Activated T-cell treated with anti-CD3 and anti-CD28 coated beads, Interleukin-2, amount 50 U/mL, for 1 hour (primary cell): ENCODE results near the gene KLHL8.

Experiments
- DNase-seq: peaks from one replicate; pipeline ENCODE4 v3.0.0-alpha.2; 2020

The KLHL8 gene

DNA sequence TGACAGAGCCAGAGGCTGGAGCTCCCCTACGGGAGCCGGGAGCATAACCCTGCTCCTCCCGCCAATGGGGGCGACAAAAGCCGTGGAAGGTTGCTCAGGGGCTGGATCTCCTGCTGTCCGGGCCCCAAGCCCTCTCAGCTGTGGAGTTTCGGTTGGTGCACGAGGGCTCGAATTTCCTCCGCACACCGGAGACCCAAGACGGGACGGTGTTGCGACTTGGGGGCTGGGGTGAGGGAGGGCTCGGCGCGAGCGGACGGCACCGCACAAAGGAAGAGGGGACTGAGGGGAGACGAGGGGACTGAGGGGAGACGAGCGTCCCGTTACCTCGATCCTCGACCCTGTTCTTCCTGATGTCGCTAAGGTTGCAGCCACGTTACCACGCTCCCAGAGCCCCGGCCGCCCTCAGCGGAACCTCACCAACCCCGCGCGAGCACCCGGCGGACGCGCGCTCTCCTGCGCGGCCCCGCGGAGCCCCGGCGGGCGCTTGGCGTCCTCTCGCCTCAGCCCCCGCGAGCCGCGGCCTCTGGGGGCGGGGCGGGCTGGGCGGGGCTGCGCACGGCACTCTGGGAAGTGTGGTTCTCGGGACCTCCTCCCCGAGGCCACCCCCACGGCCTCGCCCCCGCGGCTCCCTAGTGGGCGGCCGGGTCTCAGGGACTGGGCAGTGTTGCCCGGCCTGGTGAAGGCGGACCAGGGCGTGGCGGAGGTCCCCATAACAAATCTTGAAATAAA is at the start of gene KLHL8:
Gene KLHL8, minus strand, starts transcription at position 525 of the 729 bp plus-strand sequence. CDS start 25,079 bp downstream, outside the sequence.
- peak; percentile 91 for DNase-seq

DNA sequence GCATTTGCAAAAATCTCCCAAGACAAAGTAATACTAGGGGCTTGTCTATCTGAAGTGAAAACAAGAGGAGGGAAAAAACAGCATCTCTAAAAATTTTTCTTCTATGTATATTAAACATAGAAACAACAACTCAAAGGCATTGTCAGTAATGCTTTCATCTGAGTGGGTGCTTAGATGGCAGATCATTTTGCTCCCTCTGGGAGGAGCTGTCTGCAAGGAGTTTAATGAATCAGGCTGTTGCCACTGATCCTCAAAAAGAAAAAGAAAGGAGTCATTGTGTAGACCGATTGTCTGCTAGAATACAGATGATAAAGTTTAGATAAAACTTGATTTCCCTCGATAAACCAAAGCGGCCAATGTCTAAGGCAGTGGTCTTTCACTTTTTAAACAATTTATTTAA is 49.7 kb upstream of the KLHL8 start:
- DNase-seq = no peak

DNA sequence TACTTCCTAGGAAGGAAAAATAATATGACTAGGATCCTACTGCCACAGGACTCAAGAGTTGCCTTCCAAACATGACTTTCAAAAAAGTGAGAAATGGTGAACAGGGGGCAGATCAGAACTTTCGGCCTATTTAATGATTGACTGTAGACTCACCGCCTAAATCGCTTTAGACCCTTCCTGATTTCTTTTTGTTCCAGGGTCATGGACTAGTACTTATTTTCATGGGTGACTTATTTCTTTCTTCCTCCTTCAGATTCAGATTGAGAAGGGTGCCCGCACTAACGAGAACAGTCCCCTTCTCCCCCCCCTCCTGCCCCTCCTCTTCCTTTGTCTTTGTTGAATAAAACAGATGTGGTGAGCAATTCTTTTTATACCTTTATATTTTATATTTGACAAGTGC is 48.0 kb upstream of the KLHL8 start:
- no peak for DNase-seq

DNA sequence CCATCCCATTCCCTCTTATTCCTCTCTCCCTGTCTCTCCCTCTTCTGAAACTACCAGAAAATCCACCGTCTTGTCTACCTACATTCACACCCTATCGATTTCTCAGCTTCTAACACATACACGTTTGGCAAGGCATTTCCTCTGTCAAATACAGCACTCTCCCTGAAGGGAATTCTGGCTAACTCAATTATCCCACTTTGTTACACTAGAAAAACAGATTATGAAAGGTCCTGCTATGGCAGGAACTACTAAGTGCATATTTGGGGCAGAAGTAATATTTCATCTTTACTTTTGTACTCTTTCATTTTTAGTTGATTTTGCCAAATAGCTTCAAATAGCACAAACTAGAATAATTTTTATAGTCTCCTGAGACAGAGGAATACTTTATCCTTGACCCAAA is 46.6 kb upstream of the KLHL8 start:
- DNase-seq = no peak

DNA sequence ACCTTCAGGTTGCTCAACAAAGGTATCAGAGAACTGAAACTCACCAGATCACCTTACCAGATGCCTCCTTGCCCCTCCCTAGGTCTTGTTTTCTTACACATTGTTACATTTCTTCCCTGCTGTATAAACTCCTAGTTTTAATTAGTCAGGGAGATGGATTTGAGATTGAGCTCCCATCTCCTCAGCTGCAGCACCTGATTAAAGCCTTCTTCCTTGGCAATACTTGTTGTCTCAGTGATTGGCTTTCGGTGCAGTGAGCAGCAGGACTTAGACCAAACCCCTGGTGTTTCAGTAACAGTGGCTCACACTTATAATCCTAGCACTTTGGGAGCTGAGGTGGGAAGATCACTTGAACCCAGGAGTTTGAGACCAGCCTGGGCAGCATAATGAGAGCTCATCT is 42.5 kb upstream of the KLHL8 start:
- no peak for DNase-seq

DNA sequence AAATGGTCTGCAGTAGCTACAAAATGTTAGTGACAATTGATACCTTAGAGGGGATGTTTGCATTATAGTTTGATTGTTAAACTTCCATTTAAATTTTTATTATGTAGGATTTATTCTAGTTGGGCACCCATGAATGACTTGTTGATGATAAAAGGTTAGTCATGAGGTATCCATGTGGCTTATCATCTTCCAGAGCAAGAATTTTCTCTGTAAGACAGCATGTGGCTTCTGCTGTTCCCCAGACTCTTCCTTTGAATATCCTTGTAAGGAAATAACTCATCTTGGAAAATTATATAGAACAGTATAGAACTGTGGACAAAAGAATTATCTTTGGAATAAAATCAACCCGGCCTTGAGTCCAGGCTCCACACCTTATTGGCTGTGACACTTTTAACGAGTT is 40.1 kb upstream of the KLHL8 start:
- no peak for DNase-seq

DNA sequence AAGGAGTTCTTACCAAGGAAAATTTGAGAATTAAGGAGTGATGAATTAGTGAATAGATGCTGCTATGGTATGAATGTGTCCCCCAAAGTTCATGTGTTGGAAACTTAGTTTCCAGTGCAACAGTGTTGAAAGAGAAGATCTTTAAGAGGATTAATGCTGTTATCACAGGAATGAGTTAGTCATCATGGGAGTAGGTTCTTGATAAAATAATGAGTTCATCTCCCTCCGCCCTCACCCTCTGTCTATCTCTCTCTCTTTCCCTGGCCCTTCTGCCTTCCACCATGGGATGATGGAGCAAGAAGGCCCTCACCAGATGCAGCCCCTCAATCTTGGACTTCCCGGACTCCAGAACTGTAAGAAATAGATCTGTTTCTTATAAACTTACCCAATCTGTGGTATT is 38.3 kb upstream of the KLHL8 start:
- DNase-seq = no peak

DNA sequence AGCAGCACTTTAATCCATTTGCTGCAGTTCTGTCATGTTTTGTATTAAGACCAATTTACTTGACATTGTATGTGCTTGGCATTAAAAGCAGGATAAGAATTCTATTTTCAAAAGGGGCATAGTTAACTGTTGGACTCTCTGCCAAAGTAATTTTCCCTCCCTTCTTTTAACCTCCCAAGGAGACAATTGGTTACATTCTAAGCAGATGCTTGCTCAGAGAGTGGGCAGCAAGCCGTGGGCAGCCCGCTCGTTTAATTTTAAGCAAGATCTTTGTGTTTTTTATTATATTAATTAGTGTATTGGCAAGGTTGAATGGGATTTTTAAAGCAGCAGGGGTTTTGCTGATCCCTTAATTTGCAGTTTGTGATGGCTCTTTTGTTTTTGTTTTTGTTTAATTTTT is 37.1 kb upstream of the KLHL8 start:
- DNase-seq = no peak

DNA sequence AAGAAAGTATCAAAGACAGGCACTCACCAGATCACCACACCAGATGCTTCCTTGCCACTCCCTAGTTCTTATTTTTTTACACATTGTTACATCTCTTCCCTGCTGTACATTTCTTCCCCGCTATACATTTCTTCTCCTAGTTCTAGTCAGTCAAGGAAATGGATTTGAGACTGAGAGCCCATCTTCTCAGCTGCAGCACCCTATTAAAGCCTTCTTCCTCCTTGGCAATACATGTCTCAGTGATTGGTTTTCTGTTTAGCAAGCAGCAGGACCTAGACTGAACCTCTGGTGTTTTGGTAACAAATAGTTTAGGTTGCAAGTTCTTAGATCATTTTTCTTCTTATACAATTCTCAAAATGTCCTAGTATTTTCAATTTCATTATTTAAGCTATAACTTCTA is 35.3 kb upstream of the KLHL8 start:
- no peak for DNase-seq

DNA sequence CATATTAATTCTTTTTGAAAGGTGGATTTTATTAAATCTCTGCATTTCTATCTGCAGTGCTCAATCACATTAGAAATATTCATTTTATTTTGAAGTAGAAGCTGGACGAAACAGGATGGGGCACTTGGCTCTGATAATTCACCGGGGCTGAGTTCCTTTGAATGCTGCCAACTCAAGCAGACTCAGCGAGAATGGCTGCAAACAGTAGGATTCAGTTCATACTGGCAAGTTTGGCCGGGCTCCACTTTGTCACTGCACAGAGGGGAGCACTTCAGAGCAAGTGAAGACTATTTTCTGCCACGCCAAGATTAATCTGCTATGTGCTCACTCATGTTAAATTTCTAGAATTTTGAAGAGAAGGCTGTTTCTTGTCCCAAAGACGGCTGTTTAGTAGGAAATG is 30.7 kb upstream of the KLHL8 start:
- DNase-seq = no peak

DNA sequence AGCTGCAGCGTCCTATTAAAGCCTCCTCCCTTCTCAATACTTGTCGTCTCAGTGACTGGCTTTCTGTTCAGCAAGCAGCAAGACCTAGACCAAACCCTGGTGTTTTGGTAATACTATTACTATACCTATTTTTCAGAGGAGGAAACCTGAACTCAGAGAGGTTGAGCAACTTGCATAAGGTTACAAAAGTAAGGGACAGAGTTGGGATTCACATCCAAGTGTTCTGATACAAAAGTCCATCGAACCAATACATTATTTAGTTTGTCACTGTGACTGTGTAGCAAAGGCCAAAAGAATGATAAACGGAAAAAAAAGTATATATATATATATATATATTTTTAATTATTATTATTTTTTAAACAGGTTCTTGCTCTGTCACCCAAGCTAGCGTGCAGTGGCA is 29.9 kb upstream of the KLHL8 start:
- no peak for DNase-seq

DNA sequence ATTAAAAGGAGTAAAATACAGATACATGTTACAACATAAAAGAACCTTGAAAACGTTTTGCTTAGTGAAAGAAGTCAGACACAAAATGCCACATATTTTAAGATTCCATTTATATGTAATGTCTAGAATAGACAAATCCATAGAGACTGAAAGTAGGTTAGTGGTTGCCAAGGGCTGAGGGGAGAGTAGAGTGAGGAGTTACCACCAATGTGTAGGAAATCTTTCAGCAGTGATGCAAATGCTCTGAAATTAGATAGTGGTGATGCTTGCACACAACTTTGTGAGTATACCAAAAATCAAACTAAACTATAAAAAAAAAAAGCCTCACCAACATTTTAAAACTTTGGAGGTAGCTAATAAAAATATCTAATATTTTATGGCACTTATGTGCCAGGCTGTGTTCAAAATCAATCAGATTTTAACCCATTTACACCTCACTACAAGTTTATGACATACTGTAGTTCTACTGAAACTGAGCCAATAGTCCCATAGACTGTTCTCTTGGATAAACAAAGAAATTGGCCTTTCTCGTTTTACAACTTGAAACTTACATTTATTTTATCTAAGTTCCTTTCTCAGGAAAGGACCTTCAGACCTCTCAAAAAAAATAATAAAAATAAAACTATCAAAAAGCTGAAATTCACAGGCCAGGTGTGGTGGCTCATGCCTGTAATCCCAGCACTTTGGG is 29.1 kb upstream of the KLHL8 start:
- DNase-seq = no peak

DNA sequence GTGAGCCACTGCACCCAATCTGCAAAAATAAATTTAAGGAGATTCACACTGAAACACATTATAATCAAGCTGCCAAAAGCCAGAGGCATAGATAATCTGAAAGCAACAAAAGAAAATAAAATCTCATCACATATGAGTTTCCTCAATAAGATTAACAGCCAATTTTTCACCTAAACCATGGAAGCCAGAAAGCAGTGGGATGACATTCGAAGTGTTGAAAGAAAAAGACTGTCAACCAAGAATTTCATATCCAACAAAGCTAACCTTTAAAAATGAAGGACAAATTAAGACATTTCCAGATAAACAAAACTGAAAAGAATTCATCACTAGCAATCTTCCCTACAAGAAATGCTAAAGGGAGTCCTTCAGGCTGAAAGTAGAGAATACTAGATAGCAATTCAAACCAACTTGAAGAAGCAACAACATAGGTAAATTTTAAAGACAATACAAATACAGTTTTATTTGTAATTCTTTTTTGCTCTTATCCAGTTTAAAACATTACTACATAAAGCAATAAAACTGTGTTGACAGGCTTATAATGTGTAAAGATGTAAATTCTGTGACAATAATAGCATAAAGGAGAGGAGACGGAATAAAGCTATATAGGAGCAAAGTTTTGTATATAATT is 23.1 kb upstream of the KLHL8 start:
- no peak for DNase-seq

DNA sequence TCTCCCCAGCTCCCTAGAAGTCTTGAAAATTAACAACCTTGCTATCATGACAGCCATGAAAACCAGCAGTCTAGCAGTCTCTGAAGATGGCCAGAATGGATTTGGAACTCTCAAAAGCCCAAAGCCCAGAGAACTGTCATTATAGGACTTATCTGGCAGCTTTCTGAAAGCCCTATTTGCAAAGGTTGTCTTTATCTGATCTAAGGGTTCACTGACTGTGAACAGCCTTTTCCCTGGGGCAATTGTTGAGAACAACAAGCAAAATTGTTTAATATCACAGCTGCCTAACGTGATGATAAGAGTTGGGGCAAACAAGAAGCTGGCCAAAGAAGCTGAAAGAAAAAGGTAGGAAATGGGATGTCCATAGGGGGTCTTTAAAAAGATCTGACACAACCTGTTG is 20.9 kb upstream of the KLHL8 start:
- DNase-seq = no peak

DNA sequence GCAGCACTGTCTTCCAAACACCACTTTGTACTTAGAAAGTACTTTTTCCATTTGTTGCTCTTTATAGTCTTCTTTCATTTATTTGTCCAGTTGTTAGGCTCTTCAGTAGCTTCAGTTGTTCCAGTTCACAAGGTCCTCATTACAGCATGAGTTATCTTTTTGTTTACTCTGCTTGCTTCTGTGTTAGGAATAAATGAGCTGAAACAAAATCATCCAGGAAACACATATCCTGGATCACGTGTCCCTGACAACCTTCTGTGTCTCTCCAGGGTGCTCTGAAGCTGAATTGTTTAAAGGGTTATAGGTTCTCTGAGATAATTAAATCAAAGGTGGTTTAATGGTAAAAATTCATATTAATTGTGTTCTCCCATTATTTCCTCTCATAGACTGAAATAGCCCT is 19.9 kb upstream of the KLHL8 start:
- no peak for DNase-seq

DNA sequence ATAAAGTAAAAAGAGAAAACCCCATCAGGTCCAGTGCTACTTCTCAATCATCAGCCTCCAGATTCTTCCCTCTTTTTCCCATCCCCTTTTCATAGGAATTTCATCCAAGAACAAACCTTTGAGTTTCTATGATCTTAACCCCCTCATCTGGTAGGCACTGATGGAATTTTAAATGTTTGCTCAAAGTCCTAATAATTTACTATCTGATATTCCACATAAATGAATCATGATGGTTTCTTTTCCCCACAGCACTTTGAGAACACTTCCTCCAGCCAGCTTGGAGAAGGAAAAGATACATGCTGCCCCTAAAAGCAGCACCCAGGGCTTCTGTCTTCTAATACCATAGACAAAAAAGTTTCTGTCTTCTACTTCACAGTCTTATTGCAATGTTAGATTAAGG is 19.4 kb upstream of the KLHL8 start:
- no peak for DNase-seq

DNA sequence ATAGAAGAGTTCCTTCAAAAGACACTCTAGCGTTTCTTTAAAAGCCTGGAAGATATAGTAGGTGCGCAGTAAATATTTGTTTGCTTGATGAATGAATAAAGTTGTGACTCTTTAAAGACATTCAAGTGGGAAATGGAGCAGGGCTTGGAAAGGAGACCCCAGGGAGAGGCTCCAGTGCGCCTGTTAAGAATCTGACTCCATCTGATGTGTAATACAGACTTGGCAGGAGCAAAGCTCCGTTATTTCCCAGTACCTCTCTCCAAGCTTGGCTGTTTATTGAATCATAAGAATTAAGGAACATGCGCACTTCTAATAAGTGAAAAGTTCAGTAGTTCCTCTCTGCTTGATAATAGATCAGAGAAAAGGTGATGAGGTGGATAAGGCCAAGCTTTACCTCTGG is 18.8 kb upstream of the KLHL8 start:
- DNase-seq = no peak

DNA sequence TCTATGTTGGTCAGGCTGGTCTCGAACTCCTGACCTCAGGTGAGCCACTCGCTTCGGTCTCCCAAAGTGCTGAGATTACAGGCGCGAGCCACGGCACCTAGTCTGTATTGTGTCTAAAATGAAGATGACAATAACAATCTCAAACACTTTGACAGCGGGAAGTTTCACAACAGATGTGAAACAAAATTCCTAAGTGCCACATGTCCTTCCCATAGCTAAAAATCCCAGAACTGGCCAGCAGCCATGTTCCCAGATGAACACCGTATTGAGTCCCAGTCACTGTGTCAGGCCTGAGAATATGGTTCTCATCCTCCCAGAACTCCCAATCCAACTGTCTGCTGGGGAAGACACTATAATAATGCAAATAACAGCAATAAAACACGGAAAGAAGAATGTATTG is 16.4 kb upstream of the KLHL8 start:
- DNase-seq = no peak

DNA sequence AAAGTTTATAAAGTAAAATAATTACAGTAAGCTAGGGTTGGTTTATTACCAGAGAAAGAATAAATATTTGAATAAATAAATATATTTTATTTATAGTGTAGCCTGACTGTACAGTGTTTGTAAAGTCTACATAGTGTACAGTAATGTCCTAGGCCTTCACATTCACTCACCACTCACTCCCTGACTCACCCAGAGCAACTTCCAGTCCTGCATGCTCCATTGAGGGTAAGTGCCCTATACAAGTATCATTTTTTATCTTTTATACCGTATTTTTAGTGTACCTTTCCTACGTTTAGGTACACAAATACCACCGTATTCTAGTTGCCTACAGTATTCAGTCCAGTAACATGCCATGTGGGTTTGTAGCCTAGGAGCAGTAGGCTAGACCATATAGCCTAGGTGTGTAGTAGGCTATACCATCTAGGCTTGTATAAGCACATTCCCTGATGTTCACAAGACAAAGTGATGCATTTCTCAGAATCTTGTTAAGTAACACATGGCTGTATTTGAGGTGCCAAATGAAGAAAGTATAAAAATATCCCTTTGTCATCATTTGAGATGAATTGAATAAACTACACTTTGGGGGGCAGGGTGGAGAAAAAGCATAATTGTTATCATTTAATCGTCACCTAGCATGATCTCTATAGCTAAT is 14.7 kb upstream of the KLHL8 start:
- no peak for DNase-seq

DNA sequence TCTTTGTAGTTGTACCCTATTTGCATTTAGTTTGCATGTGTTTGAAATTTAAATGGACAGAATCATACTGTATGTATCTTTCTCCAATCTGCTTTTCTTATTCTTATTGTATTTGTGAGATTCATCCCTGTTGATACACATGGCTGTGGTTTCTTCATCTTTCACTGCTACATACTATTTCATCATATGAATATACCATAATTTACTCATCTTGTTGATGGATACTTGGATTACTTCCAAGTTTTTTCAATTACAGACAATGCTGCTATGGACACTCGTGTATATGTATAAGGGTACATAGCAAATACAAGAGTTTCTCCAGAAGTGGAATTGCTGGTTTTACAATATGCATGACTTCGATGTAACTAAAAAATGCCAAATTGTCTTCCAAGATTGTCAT is 11.8 kb upstream of the KLHL8 start:
- DNase-seq = no peak

DNA sequence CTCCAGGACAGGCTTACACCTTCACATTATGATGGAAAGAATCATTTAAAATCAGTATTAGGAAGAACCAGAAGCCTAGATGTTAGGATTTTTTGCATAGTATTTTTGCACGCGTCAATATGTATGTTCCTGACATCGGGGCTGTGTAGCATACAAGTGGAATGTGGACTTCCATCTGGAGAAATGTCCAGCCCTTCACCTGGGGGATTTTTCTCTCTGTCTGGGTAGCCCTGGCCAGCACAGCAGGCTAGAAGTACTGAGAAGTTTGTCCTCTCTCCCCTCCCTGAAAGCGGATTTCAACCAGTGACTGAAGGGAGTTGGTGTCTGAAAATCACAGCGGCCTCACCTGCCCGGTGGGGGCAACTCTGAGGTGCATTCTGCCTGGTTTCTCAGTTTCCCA is 10.4 kb upstream of the KLHL8 start:
- DNase-seq = no peak

DNA sequence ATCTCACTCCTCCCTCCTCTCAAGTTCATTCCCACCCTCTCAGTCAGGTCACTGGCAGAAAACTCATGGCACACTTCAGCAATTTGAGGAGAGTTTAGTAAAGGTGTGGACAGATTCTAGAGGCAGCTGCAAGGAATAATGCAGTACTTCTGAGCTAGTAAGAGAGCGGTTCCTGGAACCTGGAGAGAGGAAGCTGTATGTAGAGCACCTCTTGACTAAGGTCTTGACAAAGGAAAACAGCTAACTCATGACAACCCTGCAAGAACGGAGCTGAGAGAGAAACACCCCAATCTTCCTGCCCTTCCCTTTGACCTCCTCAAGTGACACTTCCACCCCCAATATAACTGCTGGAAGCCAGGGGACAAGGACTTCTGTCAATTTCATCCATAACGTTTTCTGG is 9.6 kb upstream of the KLHL8 start:
- no peak for DNase-seq

DNA sequence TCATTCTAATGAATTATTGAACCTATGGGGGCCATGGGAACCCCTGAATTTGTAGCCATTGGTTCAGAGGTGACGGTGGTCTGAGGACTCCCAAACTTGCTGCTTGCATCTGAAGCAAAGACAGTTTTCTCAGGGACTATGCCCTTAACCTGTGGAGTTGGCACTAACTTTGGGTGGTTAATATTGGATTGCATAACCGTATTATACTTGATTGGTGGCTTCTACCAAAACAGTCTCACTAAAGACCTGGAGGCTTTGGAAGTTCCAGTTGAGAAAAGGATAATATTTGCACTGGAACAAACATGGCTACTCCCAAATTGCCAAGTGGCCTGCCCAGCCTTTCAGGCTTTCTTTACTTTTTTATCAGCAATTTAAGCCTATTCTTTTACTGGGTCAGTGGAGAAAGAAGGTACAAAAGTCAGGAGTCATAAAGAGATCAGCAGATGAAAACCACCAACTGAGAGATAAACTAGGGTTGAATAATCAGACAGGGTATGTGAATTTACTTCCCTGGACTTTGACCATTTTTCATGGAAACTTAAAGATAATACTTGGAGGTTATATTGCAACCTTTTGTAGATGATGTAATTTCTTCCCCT is 7.9 kb upstream of the KLHL8 start:
- DNase-seq = no peak

DNA sequence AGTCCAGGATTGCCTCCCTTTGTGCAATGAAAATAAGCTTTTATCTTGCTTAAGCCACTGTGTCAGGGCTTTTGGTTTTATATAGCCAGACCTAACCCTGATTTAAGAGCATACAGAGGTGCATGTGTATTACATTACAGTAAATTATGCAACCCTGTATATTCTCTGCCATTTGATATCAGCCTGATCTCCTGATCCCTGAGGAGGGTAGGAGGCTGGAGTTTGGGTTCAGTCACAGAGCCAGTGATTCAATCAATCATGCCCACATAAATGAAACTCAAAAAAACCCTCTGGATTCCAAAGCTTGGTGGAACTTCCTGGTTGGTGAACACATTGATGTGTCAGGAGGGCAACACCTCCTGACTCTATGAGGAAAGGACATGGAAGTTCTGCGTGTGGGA is 7.3 kb upstream of the KLHL8 start:
- no peak for DNase-seq
